ENCODE data around the gene FAM118A.
"Not testable (repeated sequence)": the region's sequence is repeated elsewhere in the genome, so short reads cannot be mapped to it uniquely, and the experiment has no call there.

The FAM118A gene

GRCh38 chr22:45309422-45310227 lies at the start of gene FAM118A:
FAM118A (plus strand) TSS chr22:45309934; CDS start chr22:45322380, 12,446 bp downstream.
- DNase-seq, result peak; percentile 94

DNA sequence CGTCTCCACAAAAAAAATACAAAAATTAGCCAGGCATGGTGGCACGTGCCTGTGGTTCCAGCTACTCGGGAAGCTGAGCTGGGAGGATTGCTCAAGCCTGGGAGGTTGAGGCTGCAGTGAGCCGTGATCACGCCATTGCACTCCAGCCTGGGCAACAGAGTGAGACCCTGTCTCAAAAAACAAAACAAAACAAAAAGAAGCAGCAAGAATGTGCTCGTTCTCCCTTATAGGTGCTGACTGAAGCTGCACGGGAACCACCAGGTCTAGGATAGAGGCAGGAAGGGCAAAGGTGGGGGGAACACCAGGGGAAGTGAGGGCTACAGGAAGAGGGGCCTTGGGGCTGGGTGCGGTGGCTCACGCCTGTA lies 49.4 kb upstream of the FAM118A start:
- DNase-seq, result not testable (repeated sequence)

- no peak for DNase-seq
These were observed 48.2 kb upstream of the FAM118A start for GRCh38 chr22:45261407-45262088.

GRCh38 chr22:45262195-45262930 lies 47.4 kb upstream of the FAM118A start:
- DNase-seq, result no peak

DNA sequence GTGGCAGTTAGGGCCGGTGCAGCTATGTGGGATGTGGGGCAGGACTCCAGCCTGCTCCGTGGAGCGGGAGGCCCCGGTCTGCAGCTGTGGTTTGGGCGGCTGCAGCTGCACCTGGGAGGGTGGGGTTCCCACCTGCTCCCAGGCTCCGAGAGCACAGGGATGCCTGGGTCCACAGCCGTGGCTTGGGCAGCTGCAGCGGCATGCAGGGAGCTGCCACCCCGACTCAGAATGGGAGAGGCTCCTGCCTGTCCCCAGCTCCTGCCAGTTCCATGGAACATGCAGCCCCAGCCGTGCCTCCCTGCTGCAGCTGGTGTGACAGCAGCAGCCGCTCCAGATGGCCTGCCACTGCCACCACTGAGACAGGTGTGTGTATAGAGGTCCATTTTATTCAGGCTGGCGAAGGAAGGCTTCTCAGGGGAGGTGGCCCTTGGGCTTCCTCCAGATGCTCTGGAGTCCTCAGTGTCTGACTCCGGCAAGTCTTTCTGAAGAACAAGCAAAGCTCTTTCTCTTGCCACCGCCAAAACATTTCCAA lies 46.7 kb upstream of the FAM118A start:
- no peak for DNase-seq

DNA sequence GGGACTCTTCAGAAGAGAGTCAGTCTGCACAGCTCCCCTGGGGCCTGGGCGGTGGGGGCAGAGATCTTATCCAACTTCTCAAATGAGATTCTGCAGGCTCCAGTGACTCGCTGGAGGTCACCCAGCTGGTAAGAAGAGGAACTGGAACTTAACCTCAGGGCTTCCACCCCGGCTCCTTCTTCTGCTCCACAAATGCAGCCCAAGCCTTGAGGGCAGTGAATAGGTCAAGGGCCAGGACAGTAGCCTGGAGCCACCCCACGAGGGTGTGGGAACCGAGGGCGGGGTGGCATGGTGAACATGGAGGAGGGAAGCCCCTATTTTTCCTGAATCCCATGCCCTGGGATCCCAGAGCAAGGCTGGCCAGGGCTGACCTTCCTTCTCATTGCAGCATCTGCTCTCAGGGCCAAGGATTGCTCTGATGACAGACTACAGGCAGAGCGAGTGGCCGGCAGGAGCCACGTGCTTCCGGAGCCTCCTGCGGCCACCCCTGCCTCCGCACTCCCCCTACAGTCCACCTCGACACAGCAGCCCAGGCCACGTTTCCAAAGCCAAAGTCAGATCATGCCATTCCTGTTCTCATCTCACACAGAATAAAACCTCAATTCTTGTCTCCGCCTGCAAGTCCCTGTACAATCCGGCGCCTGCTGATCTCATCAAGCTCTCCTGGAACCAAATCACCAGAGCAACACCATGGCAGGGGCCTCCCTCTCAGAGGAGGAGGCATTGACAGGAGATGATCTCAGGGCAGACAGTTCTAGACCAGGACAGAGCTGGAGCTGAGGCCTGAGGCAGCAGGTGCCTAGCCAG lies 46.1 kb upstream of the FAM118A start:
- no peak for DNase-seq

GRCh38 chr22:45265535-45265934 lies 44.2 kb upstream of the FAM118A start:
- no peak for DNase-seq

DNA sequence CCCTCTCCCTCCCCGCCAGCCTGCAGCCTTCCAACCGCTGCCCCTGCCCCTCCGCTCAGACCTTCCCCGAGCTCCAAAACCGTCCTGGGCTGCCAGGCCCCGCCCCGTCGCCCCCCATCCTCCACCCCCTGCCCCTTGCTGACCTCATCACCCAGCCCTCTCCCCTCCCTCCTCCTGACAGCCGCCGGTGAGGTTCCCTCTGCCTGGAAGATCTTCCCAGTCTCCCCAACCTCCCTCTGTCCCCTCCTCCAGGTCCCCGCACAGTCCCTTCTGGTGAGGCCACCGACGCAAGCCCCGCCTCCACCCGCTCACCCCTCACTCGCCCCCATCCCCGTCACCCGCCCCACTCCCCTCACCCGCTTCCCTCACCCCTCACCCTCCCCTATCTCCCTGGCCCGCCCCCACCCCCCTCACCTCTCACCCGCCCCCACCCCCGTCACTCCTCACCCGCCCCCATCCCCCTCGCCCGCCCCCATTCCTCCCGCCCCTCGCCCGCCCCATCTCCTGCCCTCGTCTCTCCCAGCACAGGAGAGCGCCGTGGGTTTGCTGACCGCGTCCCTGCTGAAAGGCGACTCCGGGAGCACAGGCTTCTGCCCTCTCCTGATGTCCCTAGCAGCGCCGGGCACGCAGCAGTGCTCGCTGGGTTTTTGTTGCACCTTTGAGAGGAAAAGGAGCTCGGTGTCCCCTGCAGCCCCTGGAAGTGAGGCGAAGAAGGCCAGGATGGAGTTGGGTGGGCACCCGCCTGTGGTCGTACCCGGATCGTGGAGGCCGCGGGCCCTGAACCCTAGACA lies 41.4 kb upstream of the FAM118A start:
- DNase-seq, result no peak

DNA sequence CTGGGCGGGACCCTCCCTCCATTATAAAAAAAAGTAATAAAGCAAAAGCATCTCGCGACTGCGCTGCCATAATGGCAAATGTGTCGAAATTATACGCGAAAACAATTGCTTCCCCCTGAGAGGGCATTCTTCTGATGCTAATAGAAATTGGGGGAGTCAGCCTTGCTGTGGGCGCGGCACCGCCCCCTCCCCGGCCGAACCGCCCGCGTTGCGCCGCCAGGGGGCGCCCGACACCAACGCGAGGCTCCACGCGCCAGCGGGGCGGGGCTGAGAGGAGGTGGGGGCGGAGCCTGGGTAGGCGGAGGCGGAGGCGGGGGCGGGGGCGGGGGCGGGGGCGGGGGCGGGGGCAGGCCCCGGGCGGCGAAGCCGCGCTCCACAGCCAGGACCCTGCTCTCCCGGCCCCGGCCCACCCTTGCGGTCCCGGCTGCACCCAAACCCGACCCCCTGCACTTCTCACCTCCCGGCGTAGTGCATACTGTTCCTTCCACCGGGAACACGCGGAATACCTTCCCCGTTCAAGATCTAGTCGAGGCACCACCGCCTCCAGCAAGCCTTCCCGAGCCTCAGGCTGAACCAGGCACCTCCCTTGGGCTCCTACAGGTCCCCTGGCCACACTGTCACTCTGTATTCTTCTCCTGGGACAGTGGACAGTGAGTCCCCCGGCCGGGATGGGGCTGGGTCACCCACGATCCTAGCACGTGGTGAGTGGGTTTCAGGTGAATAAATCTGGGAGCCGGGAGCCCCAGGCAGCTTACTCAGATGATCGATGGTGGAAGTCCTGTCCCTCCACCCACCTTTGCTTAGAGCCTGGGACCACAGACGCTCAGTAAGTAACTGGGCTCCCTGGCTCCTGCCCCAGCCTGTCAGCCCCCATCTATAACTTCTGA lies 40.5 kb upstream of the FAM118A start:
- DNase-seq, result peak; percentile 51

DNA sequence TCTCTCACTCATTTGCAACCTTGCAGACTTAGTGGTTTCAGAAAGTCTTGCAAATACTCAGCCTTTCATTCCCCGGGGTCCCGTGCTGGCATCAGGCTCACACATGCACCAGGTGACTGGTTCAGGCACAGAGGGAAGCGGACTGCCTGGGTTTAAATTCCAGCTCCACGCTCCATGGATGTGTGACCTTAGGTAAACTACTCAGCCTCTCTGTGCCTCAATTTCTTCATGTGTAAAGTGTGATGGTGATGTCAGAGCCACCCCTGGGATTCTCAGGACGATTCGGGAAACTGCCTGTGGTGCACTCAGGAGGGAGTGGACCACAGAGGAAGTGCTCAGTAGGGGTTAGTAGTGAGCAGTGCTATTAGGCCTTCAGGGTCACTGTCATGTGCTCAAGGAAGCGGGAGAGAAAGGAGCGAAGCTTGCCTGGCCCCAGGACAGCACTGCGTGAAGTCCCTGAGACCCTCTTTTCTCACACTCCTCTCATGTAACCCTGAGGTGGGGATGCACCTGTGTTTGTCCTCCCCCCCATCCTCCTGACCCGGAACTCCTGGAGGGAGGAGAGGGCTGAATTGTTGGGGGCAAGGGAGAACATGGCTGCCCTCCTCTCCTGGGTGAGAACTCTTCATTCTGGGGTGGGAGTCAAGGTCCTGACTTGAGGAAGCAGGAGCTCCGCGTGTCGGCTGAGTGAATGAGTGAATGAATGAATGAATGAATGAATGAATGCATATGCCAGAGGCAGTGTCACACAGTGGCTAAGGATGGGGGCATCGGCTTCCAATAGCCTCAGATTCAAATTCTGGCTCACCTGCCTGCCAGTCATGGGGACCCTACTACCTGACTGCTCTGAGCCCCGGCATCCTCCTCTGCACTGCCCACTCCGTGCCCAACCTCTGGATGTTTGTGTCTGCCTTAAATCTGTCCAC lies 39.4 kb upstream of the FAM118A start:
- no peak for DNase-seq

DNA sequence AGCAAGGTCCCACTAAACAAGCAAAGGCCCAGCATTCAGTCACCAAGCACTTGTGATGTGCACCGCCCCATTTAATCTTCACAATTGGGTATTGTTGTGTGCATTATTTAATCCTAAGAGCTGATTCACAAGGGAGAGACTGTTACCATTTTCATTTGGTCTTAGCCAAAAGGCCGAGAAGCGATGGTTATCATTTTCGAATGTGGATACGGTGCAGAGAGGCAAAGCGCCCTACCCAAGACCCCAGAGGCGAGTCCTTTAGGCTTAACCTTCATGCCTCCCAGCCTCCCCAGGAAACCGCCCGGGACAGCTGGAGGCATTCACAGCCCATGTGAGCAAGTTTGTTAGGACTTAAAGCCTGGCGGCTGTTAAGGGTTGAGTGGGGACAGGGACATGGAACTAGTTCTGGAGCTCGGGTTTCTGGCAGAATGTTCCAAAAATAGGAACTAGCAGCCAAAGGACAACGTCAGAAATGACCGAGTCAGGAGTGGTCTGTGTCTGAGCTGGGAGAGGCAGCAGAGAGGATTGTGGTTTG lies 38.0 kb upstream of the FAM118A start:
- DNase-seq, result no peak

DNA sequence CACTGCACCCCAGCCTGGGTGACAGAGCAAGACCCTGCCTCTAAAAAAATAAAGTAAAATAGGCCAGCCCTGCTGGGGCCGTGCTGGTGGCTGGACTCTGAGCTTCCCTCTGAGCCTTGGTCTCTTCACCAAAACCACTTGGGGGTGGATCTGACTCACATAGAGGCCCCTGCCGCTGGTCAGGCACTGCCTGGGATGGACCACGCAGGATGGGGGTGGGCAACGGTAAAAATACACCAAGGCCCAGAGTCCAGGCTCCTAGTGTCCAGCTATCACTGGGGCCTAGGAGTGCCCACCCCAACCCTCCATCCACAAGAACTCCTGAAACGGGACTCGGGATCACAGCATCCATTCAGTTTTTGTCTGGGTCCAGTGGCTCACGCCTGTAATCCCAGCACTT lies 37.2 kb upstream of the FAM118A start:
- no peak for DNase-seq

- no peak for DNase-seq
These were observed 36.2 kb upstream of the FAM118A start for GRCh38 chr22:45273452-45274075.

DNA sequence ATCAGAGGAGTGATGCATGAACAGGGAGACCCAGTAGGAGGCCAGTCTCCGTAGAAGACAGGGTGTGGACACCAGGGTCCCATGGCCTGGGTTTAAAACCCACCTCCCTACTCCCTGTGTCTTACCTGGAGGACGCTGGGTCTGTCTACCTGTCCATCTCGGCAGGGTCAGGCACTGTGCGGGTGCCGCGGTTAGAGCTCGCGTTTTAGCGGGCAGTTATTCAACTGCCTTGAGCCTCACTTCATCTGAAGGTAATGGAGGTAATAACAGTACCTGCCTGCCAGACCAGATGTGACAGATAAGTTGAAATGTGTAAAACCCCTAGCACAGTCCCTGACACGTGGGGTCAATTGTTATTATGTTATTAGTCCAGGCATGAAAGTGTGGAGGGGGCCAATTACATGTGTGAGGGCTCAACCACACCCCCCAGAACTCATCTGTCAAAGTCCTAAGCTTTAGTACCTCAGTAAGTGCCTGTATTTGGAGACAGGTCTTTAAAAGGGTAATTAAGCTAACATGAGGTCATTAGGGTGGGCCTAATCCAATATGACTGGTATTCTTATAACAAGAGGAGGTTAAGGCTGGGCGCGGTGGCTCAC lies 33.1 kb upstream of the FAM118A start:
- DNase-seq, result no peak

DNA sequence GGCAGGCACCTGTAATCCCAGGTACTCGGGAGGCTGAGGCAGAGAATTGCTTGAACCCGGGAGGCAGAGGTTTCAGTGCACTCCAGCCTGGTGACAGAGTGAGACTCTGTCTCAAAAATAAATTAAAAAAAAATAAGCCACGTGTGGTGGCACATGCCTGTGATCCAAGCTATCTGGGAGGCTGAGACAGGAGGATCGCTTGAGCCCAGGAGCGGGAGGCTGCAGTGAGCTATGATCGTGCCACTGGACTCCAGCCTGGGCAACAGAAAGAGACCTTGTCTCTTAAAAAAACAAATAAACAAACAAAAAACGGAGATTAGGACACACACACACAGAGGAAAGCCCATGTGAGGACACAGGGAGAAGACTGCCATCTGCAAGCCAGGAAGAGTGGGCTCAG lies 32.0 kb upstream of the FAM118A start:
- not testable (repeated sequence) for DNase-seq

DNA sequence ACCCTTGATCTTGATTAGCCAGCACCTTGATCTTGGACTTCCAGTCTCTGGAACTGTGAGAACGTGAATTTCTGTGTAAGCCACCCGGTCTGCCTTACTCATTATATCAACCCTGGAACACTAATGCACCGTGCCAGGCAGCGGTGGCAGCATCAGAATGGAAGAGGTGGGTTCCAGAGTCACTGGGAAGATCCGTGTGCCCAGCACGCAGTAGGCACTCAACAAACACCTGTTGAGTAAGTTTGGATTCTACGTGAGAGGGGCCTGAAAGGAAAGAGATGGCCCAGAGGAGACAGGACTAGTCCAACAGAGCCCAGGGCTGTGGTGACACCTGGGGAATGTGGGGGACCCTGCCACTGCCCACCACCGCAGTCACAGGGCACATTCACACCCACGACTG lies 31.6 kb upstream of the FAM118A start:
- DNase-seq, result no peak

- no peak for DNase-seq
These were observed 29.1 kb upstream of the FAM118A start for GRCh38 chr22:45280587-45280980.

GRCh38 chr22:45281010-45281409 lies 28.7 kb upstream of the FAM118A start:
- DNase-seq, result no peak
